K562 (cell line): ENCODE results near the gene RIC3. TPM values are rescaled to one million over a fixed set of nuclear protein-coding genes. Genes with fewer than 3 reads are reported as not detected.

ENCODE experiments used
- ATAC-seq: fragments of 200-7000 bp; cut with Tn5 transposase; 3 replicates; pipeline ENCODE4 v1.9.1; 2020; ENCODE audit warnings: moderate library complexity
- BruUV-seq: library from RNA; stranded (reverse); fragments of 400-500 nt; replicated peaks from 2 replicates; lab custom pipeline; 2021; lab: Mats Ljungman, UMichigan
- CTCF ChIA-PET: fragments of 300-600 bp; formaldehyde crosslinking; extraction: SDS; loops from one replicate; lab custom pipeline; 2021; ENCODE audit warnings: low intra/inter-chr PET ratio; lab: Yijun Ruan, JAX
- POLR2A ChIA-PET: fragments of 300-600, 350-650 bp; sonication (Branson Sonifier 250); formaldehyde crosslinking; extraction: SDS; loops from one replicate; lab custom pipeline; 2021; ENCODE audit warnings: antibody characterized with exemption, inconsistent platforms; lab: Yijun Ruan, JAX
- DNase-seq, 4 experiments: peaks; one replicate each; pipeline versions ENCODE4 v3.0.0 to v3.0.0-alpha.2; 2011 to 2018; ENCODE audit warnings: low spot score in 3 of 4, mixed read lengths in 3 of 4; ENCODE audit errors: extremely low read depth in 1 of 4
- FAIRE-seq: peaks from 2 replicates; lab custom pipeline; 2011; peaks lifted over from hg19 to GRCh38; lab: Jason Lieb, UNC
- H2AFZ ChIP-seq: 2 replicates; pipeline ENCODE4 v1.6.0; 2011; ENCODE audit warnings: low read depth, low read length, control low read depth, inconsistent platforms
- H3K27ac ChIP-seq: fragments of 200-600 bp; 3 replicates; pipeline ENCODE4 v1.8.0; 2011; ENCODE audit warnings: low read depth, mild to moderate bottlenecking, control low read depth, inconsistent platforms, low read length, moderate library complexity, mixed read lengths; ENCODE audit errors: extremely low read depth
- H3K27me3 ChIP-seq, 2 experiments: fragments of 300-600 bp in 1 of 2; 2 replicates in 1 of 2; 3 replicates in 1 of 2; pipeline versions ENCODE4 v1.6.0 to v1.8.0; 2011; ENCODE audit warnings: inconsistent platforms in 2 of 2, low read length in 2 of 2, mild to moderate bottlenecking in 1 of 2, mixed read lengths in 1 of 2, moderate library complexity in 1 of 2; ENCODE audit not compliant: control insufficient read depth in 2 of 2, insufficient read depth in 2 of 2
- H3K36me3 ChIP-seq: fragments of 300-600 bp; 3 replicates; pipeline ENCODE4 v1.8.0; 2011; ENCODE audit warnings: mild to moderate bottlenecking, low read length, inconsistent platforms; ENCODE audit not compliant: control insufficient read depth, insufficient read depth
- H3K4me1 ChIP-seq, 2 experiments: fragments of 200-600 bp in 1 of 2; replicated peaks in 1 of 2; 2 replicates in 1 of 2; 3 replicates in 1 of 2; pipeline versions ENCODE4 v1.5.1 to v1.8.0; 2011; ENCODE audit warnings: inconsistent platforms in 2 of 2, low read length in 2 of 2, mild to moderate bottlenecking in 1 of 2, mixed read lengths in 1 of 2, moderate library complexity in 1 of 2; ENCODE audit not compliant: control insufficient read depth in 2 of 2, insufficient read depth in 2 of 2
- H3K4me2 ChIP-seq: 2 replicates; pipeline ENCODE4 v1.6.1; 2011; ENCODE audit warnings: low read length, control low read depth, inconsistent platforms, mixed read lengths; ENCODE audit not compliant: insufficient read depth
- H3K4me3 ChIP-seq: fragments of 200-600 bp; sonication (generic), shearing (Covaris generic); 2 replicates; pipeline ENCODE4 v1.5.1; 2016; ENCODE audit warnings: control low read depth, inconsistent platforms
- H3K79me2 ChIP-seq: fragments of 200-600 bp; 3 replicates; pipeline ENCODE4 v1.8.0; 2011; ENCODE audit warnings: low read length, inconsistent platforms; ENCODE audit not compliant: control insufficient read depth, insufficient read depth
- H3K9ac ChIP-seq, 2 experiments: 2 replicates each; pipeline versions ENCODE4 v1.6.0 to v1.6.1; 2011; ENCODE audit warnings: low read depth in 2 of 2, low read length in 2 of 2, control low read depth in 1 of 2, inconsistent platforms in 1 of 2, mild to moderate bottlenecking in 1 of 2, mixed read lengths in 1 of 2; ENCODE audit not compliant: insufficient read depth in 1 of 2
- H3K9me1 ChIP-seq: one replicate; pipeline ENCODE4 v1.6.0; 2011; ENCODE audit warnings: inconsistent platforms, mild to moderate bottlenecking, low read length, moderate library complexity; ENCODE audit not compliant: control insufficient read depth, insufficient read depth
- H3K9me3 ChIP-seq: replicated peaks from 2 replicates; pipeline ENCODE4 v1.5.1; 2011; ENCODE audit warnings: low read depth, low read length, inconsistent platforms; ENCODE audit not compliant: control insufficient read depth, insufficient read depth
- H4K20me1 ChIP-seq: replicated peaks from 2 replicates; pipeline ENCODE4 v1.6.1; 2011; ENCODE audit warnings: low read length, inconsistent platforms, mixed read lengths; ENCODE audit not compliant: control insufficient read depth, insufficient read depth
- CCNT2 ChIP-seq: IDR thresholded peaks from 2 replicates; pipeline ENCODE4 v1.6.1; 2011; ENCODE audit warnings: borderline replicate concordance, low read depth, mild to moderate bottlenecking, moderate library complexity, mixed read lengths, low read length; ENCODE audit not compliant: insufficient read length; ENCODE audit errors: extremely low read depth
- CREB1 ChIP-seq, 2 experiments: sonication (generic) in 1 of 2; formaldehyde crosslinking in 1 of 2; IDR thresholded peaks; 2 replicates each; pipeline versions ENCODE4 v1.6.1 to v1.8.0; 2012 to 2022; ENCODE audit warnings: inconsistent platforms in 1 of 2, mild to moderate bottlenecking in 1 of 2, missing genetic modification reagents in 1 of 2, moderate library complexity in 1 of 2
- DEAF1 ChIP-seq: fragments of 450-650 bp; formaldehyde crosslinking; IDR thresholded peaks from 2 replicates; pipeline ENCODE4 v1.4.0; 2020; ENCODE audit warnings: mild to moderate bottlenecking, moderate library complexity
- FOXP1 ChIP-seq: sonication (generic); formaldehyde crosslinking; IDR thresholded peaks from 2 replicates; pipeline ENCODE4 v1.8.0; 2022; ENCODE audit warnings: mild to moderate bottlenecking, missing genetic modification reagents
- HLTF ChIP-seq: fragments of 450-650 bp; IDR thresholded peaks from 2 replicates; pipeline ENCODE4 v1.6.1; 2016
- MED1 ChIP-seq: sonication (generic); formaldehyde crosslinking; IDR thresholded peaks from 2 replicates; pipeline ENCODE4 v1.8.1; 2023; ENCODE audit warnings: missing genetic modification reagents, borderline replicate concordance
- RAD21 ChIP-seq, 2 experiments: fragments of 250-450 bp in 1 of 2; fragments of 450-650 bp in 1 of 2; sonication (Bioruptor Pico) in 1 of 2; formaldehyde crosslinking in 1 of 2; IDR thresholded peaks in 1 of 2; conservative IDR thresholded peaks in 1 of 2; 2 replicates each; pipeline versions ENCODE4 v1.4.0 to v1.8.0; 2020 to 2022; ENCODE audit warnings: mild to moderate bottlenecking in 2 of 2, moderate library complexity in 1 of 2
- STAG1 ChIP-seq: sonication (generic); formaldehyde crosslinking; IDR thresholded peaks from 2 replicates; pipeline ENCODE4 v1.5.0; 2020; ENCODE audit warnings: missing genetic modification reagents, borderline replicate concordance
- ZNF121 ChIP-seq: sonication (generic); formaldehyde crosslinking; conservative IDR thresholded peaks from 2 replicates; pipeline ENCODE4 v1.8.0; 2022; ENCODE audit warnings: missing genetic modification reagents
- ZNF57 ChIP-seq: fragments of 450-650 bp; formaldehyde crosslinking; IDR thresholded peaks from 2 replicates; pipeline ENCODE4 v1.4.0; 2020; ENCODE audit warnings: mild to moderate bottlenecking, moderate library complexity
- WGBS: fragments of 100-300 bp; shearing (Covaris generic); methylation state at CpG from one replicate; pipeline ENCODE4 v1.1.6; 2016; ENCODE audit warnings: low coverage, mixed read lengths; ENCODE audit not compliant: insufficient coverage; ENCODE audit errors: missing lambda C conversion rate; 5-methylcytosine and 5-hydroxymethylcytosine counted together
- in situ Hi-C: fragments of 300-500 bp; cut with MboI; formaldehyde crosslinking; loops from 4 replicates; pipeline ENCODE4 v1.15.0; 2018; ENCODE audit warnings: inconsistent platforms, mixed read lengths
- intact Hi-C: fragments of 100-400 bp; cut with micrococcal nuclease; formaldehyde crosslinking; loops from 2 replicates; pipeline ENCODE4 v1.14.2; 2022
- polyA plus RNA-seq, 8 experiments: library from polyadenylated mRNA; depleted of rRNA in 4 of 8; stranded (reverse) in 5 of 8; unstranded in 3 of 8; fragments of >200 nt; fragmentation: Nextera tagmentation in 2 of 8; fragmentation: Illumina TruSeq in 1 of 8; extraction: Ambion mirVana in 2 of 8; extraction: Trizol in 1 of 8; gene quantifications; 2 replicates each; pipeline versions ENCODE4 v1.2.1 to v1.2.3, GENCODE V29; 2011 to 2014; ENCODE audit warnings: inconsistent platforms in 1 of 8, missing spikeins in 1 of 8
- total RNA-seq, 7 experiments: library from RNA; depleted of rRNA in 6 of 7; stranded (reverse); fragments of >200 nt in 6 of 7; fragmentation: Illumina TruSeq in 2 of 7; extraction: Trizol in 2 of 7; gene quantifications; 2 replicates each; pipeline versions ENCODE4 v1.2.1 to v1.2.3, GENCODE V29; 2011 to 2021; ENCODE audit warnings: low replicate concordance in 1 of 7

RIC3 gene
- total and polyA plus RNA-seq, 9 of the 15 experiments (the other 6 are each of a cell fraction or from before 2014, with no cell fraction given): 0.03 to 0.16 (median 0.05) TPM; not detected in 4

GRCh38 chr11:8192016-8192895 is 23.4 kb upstream of the RIC3 start:
- in situ Hi-C loops (no loop called here), intact Hi-C loops (loop anchor here (1.0 to 10.0 kb wide), 3 partner anchors 17 to 373 kb away; partner anchors contain the start of gene LMO1)
- FAIRE-seq (peak; percentile 96), DNase-seq (peak; percentile 68 to 77 (median 72)), ATAC-seq (peak; percentile 98)
- no TSS peak for BruUV-seq
- Histone ChIP-seq H3K27ac (no peak overlapping the region), H3K9me1 (no peaks in the 10 kb centered on the region), H4K20me1 (peaks cover 9% of the 10 kb centered on the region), H3K79me2 (no peaks in the 10 kb centered on the region), H3K9me3 (no peaks in the 10 kb centered on the region), H3K4me3 (no peak overlapping the region), H2AFZ (no peak overlapping the region), H3K4me2 (no peak overlapping the region), H3K36me3 (no peaks in the 10 kb centered on the region), H3K4me1 (peaks cover 0 to 3% of the 10 kb centered on the region in 2 experiments; a peak in 1 of 5 replicates), H3K9ac (no peak overlapping the region), H3K27me3 (peaks cover 0 to 6% of the 10 kb centered on the region in 2 experiments; a peak in 2 of 5 replicates)
- ChIA-PET CTCF (interaction anchor here (0.6 to 2.6 kb wide), 5 partner anchors 17 to 374 kb away, joined by 3 to 9 read pairs (median 3); no protein-coding TSS in a partner anchor), POLR2A (interaction anchor here (1.2 to 1.3 kb wide), 2 partner anchors 17 to 363 kb away, joined by 4 read pairs; no protein-coding TSS in a partner anchor)
- 11% methylated on average over 13 of the region's 19 CpGs for WGBS
- TF ChIP-seq CCNT2: no peak
- no peak for TF ChIP-seq HLTF
- peak; percentile 28; the same call in 1 of the 2 replicates for TF ChIP-seq STAG1 (CRISPR knock-in tag)
- TF ChIP-seq ZNF121: no peak
- TF ChIP-seq DEAF1: peak; percentile 55
- TF ChIP-seq ZNF57 (CRISPR knock-in tag): no peak
- no peak for TF ChIP-seq MED1 (CRISPR knock-in tag)
- peak; percentile 75 to 87 for TF ChIP-seq RAD21 (CRISPR knock-in tag; conservative IDR thresholded peaks at IDR 0.05 in 1 of 2, IDR thresholded peaks at IDR 0.05 in 1 of 2)
- no peak for TF ChIP-seq FOXP1 (CRISPR knock-in tag)
- no peak for TF ChIP-seq CREB1 (IDR thresholded peaks at IDR 0.05)
- TF ChIP-seq CREB1 (CRISPR knock-in tag; IDR thresholded peaks at IDR 0.05): no peak
